Keratinocyte (primary cell): ENCODE data around the gene MDH1B. TPM values are rescaled to one million over a fixed set of nuclear protein-coding genes. Genes with fewer than 3 reads are reported as not detected.

Experiments used
- DNase-seq: peaks from one replicate; pipeline ENCODE4 v3.0.0-alpha.2; 2011; ENCODE audit warnings: low read depth, missing footprints, low spot score
- FAIRE-seq: peaks from 2 replicates; lab custom pipeline; 2011; peaks lifted over from hg19 to GRCh38; lab: Jason Lieb, UNC
- H2AFZ ChIP-seq: 2 replicates; pipeline ENCODE4 v1.6.0; 2012; ENCODE audit warnings: low read length, control low read depth, inconsistent platforms; ENCODE audit not compliant: control insufficient read depth
- H3K27ac ChIP-seq: 2 replicates; pipeline ENCODE4 v1.5.1; 2011; ENCODE audit warnings: low read length; ENCODE audit not compliant: control insufficient read depth, insufficient read depth
- H3K27me3 ChIP-seq: 3 replicates; pipeline ENCODE4 v1.6.0; 2011; ENCODE audit warnings: low read length; ENCODE audit not compliant: control insufficient read depth, insufficient read depth; ENCODE audit errors: extremely low read depth
- H3K36me3 ChIP-seq, 2 experiments: 2 replicates in 1 of 2; 3 replicates in 1 of 2; pipeline ENCODE4 v1.5.1; 2011; ENCODE audit warnings: low read length in 2 of 2, mild to moderate bottlenecking in 1 of 2; ENCODE audit not compliant: control insufficient read depth in 2 of 2, insufficient read depth in 2 of 2; ENCODE audit errors: extremely low read depth in 1 of 2
- H3K4me1 ChIP-seq: 3 replicates; pipeline ENCODE4 v1.5.1; 2011; ENCODE audit warnings: low read length; ENCODE audit not compliant: control insufficient read depth, insufficient read depth; ENCODE audit errors: extremely low read depth
- H3K4me2 ChIP-seq: 3 replicates; pipeline ENCODE4 v1.6.0; 2011; ENCODE audit warnings: low read depth, low read length; ENCODE audit not compliant: control insufficient read depth, insufficient read depth; ENCODE audit errors: extremely low read depth
- H3K4me3 ChIP-seq, 3 experiments: fragments of 200-600 bp in 1 of 3; sonication (generic) in 1 of 3; 2 replicates in 2 of 3; 3 replicates in 1 of 3; pipeline ENCODE4 v1.5.1; 2011 to 2016; ENCODE audit warnings: low read length in 3 of 3, mild to moderate bottlenecking in 3 of 3, control low read depth in 2 of 3, inconsistent platforms in 1 of 3, low read depth in 1 of 3, mixed read lengths in 1 of 3, mixed run types in 1 of 3, moderate library complexity in 1 of 3; ENCODE audit not compliant: control insufficient read depth in 2 of 3, insufficient read depth in 2 of 3; ENCODE audit errors: extremely low read depth in 1 of 3
- H3K79me2 ChIP-seq: 2 replicates; pipeline ENCODE4 v1.6.0; 2012; ENCODE audit warnings: low read length; ENCODE audit not compliant: control insufficient read depth, insufficient read depth
- H3K9ac ChIP-seq: 3 replicates; pipeline ENCODE4 v1.6.0; 2011; ENCODE audit warnings: low read length; ENCODE audit not compliant: control insufficient read depth, insufficient read depth; ENCODE audit errors: extremely low read depth
- H3K9me1 ChIP-seq: 3 replicates; pipeline ENCODE4 v1.6.0; 2011; ENCODE audit warnings: low read length; ENCODE audit not compliant: control insufficient read depth, insufficient read depth; ENCODE audit errors: extremely low read depth
- H3K9me3 ChIP-seq: 2 replicates; pipeline ENCODE4 v1.5.1; 2012; ENCODE audit warnings: low read depth, low read length; ENCODE audit not compliant: control insufficient read depth
- H4K20me1 ChIP-seq: 3 replicates; pipeline ENCODE4 v1.6.0; 2011; ENCODE audit warnings: low read length; ENCODE audit not compliant: control insufficient read depth, insufficient read depth; ENCODE audit errors: extremely low read depth
- EZH2 ChIP-seq: IDR thresholded peaks from one replicate; pipeline ENCODE4 v1.6.1; 2012; ENCODE audit warnings: inconsistent platforms, mild to moderate bottlenecking, low read length, moderate library complexity
- dilution Hi-C: fragments of 300-500 bp; cut with MboI; formaldehyde crosslinking; loops from one replicate; pipeline ENCODE4 v1.7.0; 2020; ENCODE audit warnings: low sequenced_read_pairs; ENCODE audit not compliant: extremely low pct_ligation_motif_present
- polyA plus RNA-seq, 5 experiments: library from polyadenylated mRNA; depleted of rRNA in 3 of 5; stranded (reverse) in 3 of 5; stranded (forward) in 1 of 5; unstranded in 1 of 5; fragments of >200 nt; gene quantifications; 1 replicate in 1 of 5; 2 replicates in 3 of 5; 3 replicates in 1 of 5; pipeline versions ENCODE4 v1.2.1 to v1.2.3, GENCODE V29; 2011 to 2012; ENCODE audit warnings: missing spikeins in 2 of 5, low read depth in 1 of 5, low replicate concordance in 1 of 5
- TF ChIP-seq, protein P1 (sequence below), 3 experiments: IDR thresholded peaks in 1 of 3; conservative IDR thresholded peaks in 1 of 3; optimal IDR thresholded peaks in 1 of 3; 2 replicates in 2 of 3; 3 replicates in 1 of 3; pipeline versions ENCODE3 to v1.5.1; 2011; ENCODE audit warnings: low read length in 3 of 3, mild to moderate bottlenecking in 3 of 3, moderate library complexity in 2 of 3, control low read depth in 1 of 3, inconsistent platforms in 1 of 3; ENCODE audit not compliant: insufficient read depth in 2 of 3; ENCODE audit errors: extremely low read depth in 1 of 3

MDH1B gene
- polyA plus RNA-seq, 1 donor (not counting 4 experiments of a cell fraction or from before 2014, with no cell fraction given) = 1.0 TPM

DNA sequence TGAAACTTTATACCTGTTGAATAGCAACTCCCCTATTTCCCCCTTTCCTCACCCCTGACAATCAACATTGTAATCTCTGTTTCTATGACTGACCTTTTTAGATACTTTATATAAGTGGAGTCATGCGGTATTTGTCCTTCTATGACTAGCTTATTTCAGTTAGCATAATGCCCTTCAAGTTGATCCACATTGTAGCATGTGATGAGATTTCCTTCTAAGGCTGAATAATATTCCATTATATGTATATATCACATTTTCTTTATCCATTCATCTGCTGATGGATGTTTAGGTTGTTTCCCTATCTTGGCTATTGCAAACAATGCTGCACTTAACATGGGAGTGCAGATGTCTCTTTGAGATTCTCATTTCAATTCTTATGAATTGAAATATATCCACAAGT is 9.7 kb upstream of the MDH1B start:
- H3K79me2 ChIP-seq = peaks cover 27% of the 10 kb centered on the region
- TF ChIP-seq, protein P1, sequence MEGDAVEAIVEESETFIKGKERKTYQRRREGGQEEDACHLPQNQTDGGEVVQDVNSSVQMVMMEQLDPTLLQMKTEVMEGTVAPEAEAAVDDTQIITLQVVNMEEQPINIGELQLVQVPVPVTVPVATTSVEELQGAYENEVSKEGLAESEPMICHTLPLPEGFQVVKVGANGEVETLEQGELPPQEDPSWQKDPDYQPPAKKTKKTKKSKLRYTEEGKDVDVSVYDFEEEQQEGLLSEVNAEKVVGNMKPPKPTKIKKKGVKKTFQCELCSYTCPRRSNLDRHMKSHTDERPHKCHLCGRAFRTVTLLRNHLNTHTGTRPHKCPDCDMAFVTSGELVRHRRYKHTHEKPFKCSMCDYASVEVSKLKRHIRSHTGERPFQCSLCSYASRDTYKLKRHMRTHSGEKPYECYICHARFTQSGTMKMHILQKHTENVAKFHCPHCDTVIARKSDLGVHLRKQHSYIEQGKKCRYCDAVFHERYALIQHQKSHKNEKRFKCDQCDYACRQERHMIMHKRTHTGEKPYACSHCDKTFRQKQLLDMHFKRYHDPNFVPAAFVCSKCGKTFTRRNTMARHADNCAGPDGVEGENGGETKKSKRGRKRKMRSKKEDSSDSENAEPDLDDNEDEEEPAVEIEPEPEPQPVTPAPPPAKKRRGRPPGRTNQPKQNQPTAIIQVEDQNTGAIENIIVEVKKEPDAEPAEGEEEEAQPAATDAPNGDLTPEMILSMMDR (optimal IDR thresholded peaks at IDR 0.05 in 1 of 3, IDR thresholded peaks at IDR 0.05 in 1 of 3, conservative IDR thresholded peaks at IDR 0.05 in 1 of 3; ENCODE audit: extremely low read depth in 1 of 3, insufficient read depth in 2 of 3, low read length in 3 of 3) = no peak
- no peak for TF ChIP-seq EZH2
- dilution Hi-C loops = no loop called here

DNA sequence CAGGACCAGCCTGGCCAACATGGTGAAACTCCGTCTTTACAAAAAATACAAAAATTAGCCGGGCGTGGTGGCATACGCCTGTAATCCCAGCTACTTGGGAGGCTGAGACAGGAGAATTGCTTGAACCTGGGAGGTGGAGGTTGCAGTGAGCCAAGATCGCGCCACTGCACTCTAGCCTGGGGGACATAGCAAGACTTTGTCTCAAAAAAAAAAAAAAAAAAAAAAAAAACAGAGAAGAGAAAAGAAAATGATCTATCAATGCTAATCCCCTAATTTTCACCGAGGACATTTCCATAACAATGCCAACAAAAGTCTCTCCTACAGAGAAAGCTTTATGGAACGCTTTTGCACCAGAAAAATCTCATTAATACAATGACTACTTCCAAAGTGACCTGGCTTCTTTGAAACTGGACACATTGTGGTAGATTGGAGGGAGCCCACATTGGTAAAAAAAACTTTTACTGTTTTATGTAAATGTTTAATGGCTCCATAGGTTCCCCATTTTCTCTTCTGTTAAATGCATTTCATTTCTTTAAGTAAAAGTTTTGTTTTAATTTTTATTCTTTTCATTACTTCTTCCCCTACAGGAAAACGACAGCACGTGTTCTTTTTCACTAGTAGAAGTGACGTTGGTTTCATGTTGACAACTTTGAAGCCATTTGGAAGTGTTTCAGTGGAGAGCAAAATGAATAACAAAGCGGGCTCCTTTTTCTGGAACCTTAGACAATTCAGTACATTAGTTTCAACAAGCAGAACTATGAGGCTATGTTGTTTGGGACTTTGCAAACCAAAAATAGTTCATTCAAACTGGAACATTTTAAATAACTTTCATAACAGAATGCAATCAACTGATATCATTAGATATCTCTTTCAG is 1.2 kb upstream of the MDH1B start:
- peak overlapping the region; percentile 73 to 89 (median 87) for H3K4me3 ChIP-seq
- H3K9me3 ChIP-seq = no peaks in the 10 kb centered on the region
- H3K27ac ChIP-seq = peak overlapping the region; percentile 97
- FAIRE-seq = no peak
- dilution Hi-C loops = no loop called here
- no peak for DNase-seq
- H3K9ac ChIP-seq = peak overlapping the region; percentile 93
- H3K9me1 ChIP-seq = no peaks in the 10 kb centered on the region
- no peaks in the 10 kb centered on the region for H4K20me1 ChIP-seq
- peaks cover 13% of the 10 kb centered on the region for H3K4me1 ChIP-seq
- H3K27me3 ChIP-seq = no peaks in the 10 kb centered on the region
- H2AFZ ChIP-seq = peak overlapping the region; percentile 98
- TF ChIP-seq, protein P1 (optimal IDR thresholded peaks at IDR 0.05 in 1 of 3, IDR thresholded peaks at IDR 0.05 in 1 of 3, conservative IDR thresholded peaks at IDR 0.05 in 1 of 3; ENCODE audit: extremely low read depth in 1 of 3, insufficient read depth in 2 of 3, low read length in 3 of 3) = no peak
- no peak for TF ChIP-seq EZH2
- H3K36me3 ChIP-seq = peaks cover 9 to 10% of the 10 kb centered on the region in 2 experiments
- H3K4me2 ChIP-seq = peak overlapping the region; percentile 93
- peaks cover 40% of the 10 kb centered on the region for H3K79me2 ChIP-seq

More for the DNA sequence above, 9.7 kb upstream of the MDH1B start:
- no peak for FAIRE-seq
- Histone ChIP-seq H3K4me2 (no peak overlapping the region), H3K27ac (no peak overlapping the region), H4K20me1 (no peaks in the 10 kb centered on the region), H3K4me1 (no peaks in the 10 kb centered on the region), H3K9ac (no peak overlapping the region), H3K4me3 (no peak overlapping the region), H3K9me3 (peaks cover 2% of the 10 kb centered on the region), H3K27me3 (no peaks in the 10 kb centered on the region), H2AFZ (no peak overlapping the region), H3K36me3 (peaks cover 3% of the 10 kb centered on the region in 2 experiments), H3K9me1 (no peaks in the 10 kb centered on the region)
- DNase-seq = no peak
